Measurements from ENCODE around the gene ZNF366. TPM values are rescaled to one million over a fixed set of nuclear protein-coding genes. Genes with fewer than 3 reads are reported as not detected.
"Not testable (repeated sequence)": the region's sequence is repeated elsewhere in the genome, so short reads cannot be mapped to it uniquely, and the experiment has no call there.

The ZNF366 gene
- total RNA-seq, 1 donor from 2014 or later, result 3.2 TPM

GRCh38 chr5:72410688-72411295 is 96.4 kb downstream of the ZNF366 start:
- H3K4me1 ChIP-seq, result no peaks in the 10 kb centered on the region
- no peak overlapping the region for H3K4me3 ChIP-seq
- no peaks in the 10 kb centered on the region for H3K9me3 ChIP-seq
- intact Hi-C loops (cut with DNase I), result loop anchor here (2.0 kb wide), 1 partner anchor 76 kb away; no protein-coding TSS in a partner anchor
- H3K27ac ChIP-seq, result no peak overlapping the region
- DNase-seq (ENCODE audit: extremely low spot score in 2 of 2), result no peak
- H3K27me3 ChIP-seq, result no peaks in the 10 kb centered on the region
- TF ChIP-seq POLR2A (IDR thresholded peaks at IDR 0.05) (no peak), CTCF (IDR thresholded peaks at IDR 0.05) (no peak), POLR2AphosphoS5 (IDR thresholded peaks at IDR 0.05; ENCODE audit: insufficient read depth in 1 of 2, low read depth in 1 of 2) (no peak)
- no peaks in the 10 kb centered on the region for H3K36me3 ChIP-seq

- no peak for DNase-seq (ENCODE audit: extremely low spot score in 2 of 2)
- Histone ChIP-seq H3K9me3 (no peaks in the 10 kb centered on the region), H3K27ac (no peak overlapping the region), H3K4me3 (no peak overlapping the region), H3K27me3 (no peaks in the 10 kb centered on the region), H3K36me3 (no peaks in the 10 kb centered on the region), H3K4me1 (no peaks in the 10 kb centered on the region)
- intact Hi-C loops (cut with DNase I), result no loop called here
- TF ChIP-seq POLR2A (IDR thresholded peaks at IDR 0.05) (no peak), CTCF (IDR thresholded peaks at IDR 0.05) (no peak), POLR2AphosphoS5 (IDR thresholded peaks at IDR 0.05; ENCODE audit: insufficient read depth in 1 of 2, low read depth in 1 of 2) (no peak)
Measured at GRCh38 chr5:72408603-72409002, 98.6 kb downstream of the ZNF366 start.

- Histone ChIP-seq H3K4me1 (no peaks in the 10 kb centered on the region), H3K4me3 (no peak overlapping the region), H3K9me3 (no peaks in the 10 kb centered on the region), H3K36me3 (no peaks in the 10 kb centered on the region), H3K27ac (no peak overlapping the region), H3K27me3 (no peaks in the 10 kb centered on the region)
- intact Hi-C loops (cut with DNase I), result no loop called here
- no peak for DNase-seq (ENCODE audit: extremely low spot score in 2 of 2)
- TF ChIP-seq CTCF (IDR thresholded peaks at IDR 0.05) (no peak), POLR2AphosphoS5 (IDR thresholded peaks at IDR 0.05; ENCODE audit: insufficient read depth in 1 of 2, low read depth in 1 of 2) (no peak), POLR2A (IDR thresholded peaks at IDR 0.05) (no peak)
Measured at GRCh38 chr5:72408127-72408526, 99.1 kb downstream of the ZNF366 start.

GRCh38 chr5:72407541-72407940 is 99.7 kb downstream of the ZNF366 start:
- no peaks in the 10 kb centered on the region for H3K9me3 ChIP-seq
- no peak for DNase-seq (ENCODE audit: extremely low spot score in 2 of 2)
- TF ChIP-seq POLR2AphosphoS5 (IDR thresholded peaks at IDR 0.05; ENCODE audit: insufficient read depth in 1 of 2, low read depth in 1 of 2), result no peak
- TF ChIP-seq CTCF (IDR thresholded peaks at IDR 0.05), result no peak
- TF ChIP-seq POLR2A (IDR thresholded peaks at IDR 0.05), result no peak
- intact Hi-C loops (cut with DNase I), result no loop called here
- H3K4me3 ChIP-seq, result no peak overlapping the region
- H3K36me3 ChIP-seq, result no peaks in the 10 kb centered on the region
- H3K27me3 ChIP-seq, result no peaks in the 10 kb centered on the region
- no peak overlapping the region for H3K27ac ChIP-seq
- no peaks in the 10 kb centered on the region for H3K4me1 ChIP-seq

- intact Hi-C loops (cut with DNase I), result no loop called here
- no peak overlapping the region for H3K27ac ChIP-seq
- H3K4me1 ChIP-seq, result no peaks in the 10 kb centered on the region
- no peak overlapping the region for H3K4me3 ChIP-seq
- TF ChIP-seq POLR2AphosphoS5 (IDR thresholded peaks at IDR 0.05; ENCODE audit: insufficient read depth in 1 of 2, low read depth in 1 of 2) (no peak), CTCF (IDR thresholded peaks at IDR 0.05) (no peak), POLR2A (IDR thresholded peaks at IDR 0.05) (no peak)
- H3K9me3 ChIP-seq, result no peaks in the 10 kb centered on the region
- no peaks in the 10 kb centered on the region for H3K36me3 ChIP-seq
- H3K27me3 ChIP-seq, result no peaks in the 10 kb centered on the region
- DNase-seq (ENCODE audit: extremely low spot score in 2 of 2), result no peak
Measured at GRCh38 chr5:72407078-72407477, 100.1 kb downstream of the ZNF366 start.

GRCh38 chr5:72404771-72405170 is 102.4 kb downstream of the ZNF366 start:
- intact Hi-C loops (cut with DNase I); H3K9me3 ChIP-seq; H3K4me3 ChIP-seq; H3K4me1 ChIP-seq; DNase-seq (ENCODE audit: extremely low spot score in 2 of 2); H3K27me3 ChIP-seq; H3K36me3 ChIP-seq; H3K27ac ChIP-seq: not testable (repeated sequence)

Data from vagina (tissue), 2 donors.